ENCODE data around the gene HOXA4.

GRCh38 chr7:27095050-27095896 is 35.3 kb downstream of the HOXA4 start:
- TF ChIP-seq JUND (IDR thresholded peaks at IDR 0.05) (no peak), ZBTB33 (IDR thresholded peaks at IDR 0.05; ENCODE audit: extremely low read depth, insufficient replicate concordance, low read length) (no peak), CTCF (IDR thresholded peaks at IDR 0.05 in 2 of 3, conservative IDR thresholded peaks at IDR 0.05 in 1 of 3; ENCODE audit: borderline replicate concordance in 1 of 3, insufficient read depth in 1 of 3, low read depth in 2 of 3, low read length in 2 of 3) (no peak), RAD21 (IDR thresholded peaks at IDR 0.05; ENCODE audit: low read depth) (no peak), POLR2A (IDR thresholded peaks at IDR 0.05; ENCODE audit: borderline replicate concordance, extremely low read depth, insufficient read depth, insufficient read length) (no peak), POLR2AphosphoS5 (IDR thresholded peaks at IDR 0.05; ENCODE audit: low read depth, low read length) (no peak), EZH2 (IDR thresholded peaks at IDR 0.05) (no peak)
- TF ChIP-seq, protein P1, sequence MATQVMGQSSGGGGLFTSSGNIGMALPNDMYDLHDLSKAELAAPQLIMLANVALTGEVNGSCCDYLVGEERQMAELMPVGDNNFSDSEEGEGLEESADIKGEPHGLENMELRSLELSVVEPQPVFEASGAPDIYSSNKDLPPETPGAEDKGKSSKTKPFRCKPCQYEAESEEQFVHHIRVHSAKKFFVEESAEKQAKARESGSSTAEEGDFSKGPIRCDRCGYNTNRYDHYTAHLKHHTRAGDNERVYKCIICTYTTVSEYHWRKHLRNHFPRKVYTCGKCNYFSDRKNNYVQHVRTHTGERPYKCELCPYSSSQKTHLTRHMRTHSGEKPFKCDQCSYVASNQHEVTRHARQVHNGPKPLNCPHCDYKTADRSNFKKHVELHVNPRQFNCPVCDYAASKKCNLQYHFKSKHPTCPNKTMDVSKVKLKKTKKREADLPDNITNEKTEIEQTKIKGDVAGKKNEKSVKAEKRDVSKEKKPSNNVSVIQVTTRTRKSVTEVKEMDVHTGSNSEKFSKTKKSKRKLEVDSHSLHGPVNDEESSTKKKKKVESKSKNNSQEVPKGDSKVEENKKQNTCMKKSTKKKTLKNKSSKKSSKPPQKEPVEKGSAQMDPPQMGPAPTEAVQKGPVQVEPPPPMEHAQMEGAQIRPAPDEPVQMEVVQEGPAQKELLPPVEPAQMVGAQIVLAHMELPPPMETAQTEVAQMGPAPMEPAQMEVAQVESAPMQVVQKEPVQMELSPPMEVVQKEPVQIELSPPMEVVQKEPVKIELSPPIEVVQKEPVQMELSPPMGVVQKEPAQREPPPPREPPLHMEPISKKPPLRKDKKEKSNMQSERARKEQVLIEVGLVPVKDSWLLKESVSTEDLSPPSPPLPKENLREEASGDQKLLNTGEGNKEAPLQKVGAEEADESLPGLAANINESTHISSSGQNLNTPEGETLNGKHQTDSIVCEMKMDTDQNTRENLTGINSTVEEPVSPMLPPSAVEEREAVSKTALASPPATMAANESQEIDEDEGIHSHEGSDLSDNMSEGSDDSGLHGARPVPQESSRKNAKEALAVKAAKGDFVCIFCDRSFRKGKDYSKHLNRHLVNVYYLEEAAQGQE (IDR thresholded peaks at IDR 0.05; ENCODE audit: low read depth): no peak
